ENCODE data around the gene PAK3. TPM values are rescaled to one million over a fixed set of nuclear protein-coding genes. Genes with fewer than 3 reads are reported as not detected.

PAK3 gene
- polyA plus RNA-seq, 12 donors, result 7.7 to 17.8 (median 11.9) TPM; not detected in 1

GRCh38 chrX:111260451-111260850 is 164.5 kb downstream of the PAK3 start:
- no peak for DNase-seq

DNA sequence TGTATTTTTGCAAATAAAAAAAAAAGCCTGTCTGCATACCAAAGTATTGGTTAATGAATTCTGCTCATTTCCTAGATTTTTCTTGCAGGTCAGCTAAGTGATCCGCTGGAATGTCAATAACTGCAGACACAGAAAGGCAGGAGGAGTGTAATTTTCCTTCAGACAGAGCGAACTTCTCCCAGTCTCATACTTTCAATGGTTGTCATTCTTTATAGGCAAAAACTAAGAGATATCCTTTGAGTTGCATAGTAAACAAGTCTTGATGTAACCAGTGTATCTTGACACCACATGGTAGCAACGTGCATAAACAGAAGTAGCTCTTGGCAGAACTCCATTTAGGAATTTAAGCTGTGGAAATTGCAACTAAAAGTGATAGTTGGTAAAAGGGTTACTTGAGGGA is 166.1 kb downstream of the PAK3 start:
- DNase-seq, result no peak

- DNase-seq, result no peak
These were observed 168.4 kb downstream of the PAK3 start for GRCh38 chrX:111264385-111264784.

- DNase-seq, result no peak
These were observed 169.5 kb downstream of the PAK3 start for GRCh38 chrX:111265486-111265885.

DNA sequence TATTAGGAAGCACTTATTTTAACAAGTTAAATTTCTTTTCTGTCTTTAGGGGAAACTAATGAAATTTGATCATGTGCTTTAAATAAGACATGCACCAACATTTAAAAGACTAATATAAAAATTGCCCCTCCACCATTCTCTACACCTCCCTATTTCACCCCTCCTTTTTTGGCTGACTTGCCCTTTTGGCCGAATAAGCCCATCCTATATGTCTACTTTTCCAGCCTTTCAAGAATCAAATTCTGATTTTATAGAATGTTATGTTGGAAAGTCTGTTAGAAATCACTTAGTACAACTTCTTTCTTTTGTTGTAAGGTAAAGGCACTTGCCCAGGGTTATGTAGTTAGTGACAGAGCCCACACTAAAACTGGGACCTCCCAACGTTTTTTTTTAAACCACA is 172.5 kb downstream of the PAK3 start:
- no peak for DNase-seq

- peak; percentile 71 for DNase-seq
These were observed 174.3 kb downstream of the PAK3 start, which contains the start of gene CAPN6 for GRCh38 chrX:111270339-111270738. Gene CAPN6 (minus strand): TSS chrX:111270483. CDS start chrX:111263936, 6,547 bp downstream.

Other genes starting within 250 kb of the PAK3 start
- 100 to 1,000 TPM in 11 of 12 donors, not detected in 1; 320 to 753 (median 590) TPM for gene CAPN6, start 174.3 kb downstream of the PAK3 start, polyA plus RNA-seq (ENCODE audit: insufficient read length in 12 of 12)